HL-60 (cell line): ENCODE results near the gene MAGEA11.
"Not testable (repeated sequence)": the region's sequence is repeated elsewhere in the genome, so short reads cannot be mapped to it uniquely, and the experiment has no call there.

Source experiments
- CTCF ChIP-seq: IDR thresholded peaks from one replicate; pipeline ENCODE4 v1.5.1; 2011; ENCODE audit warnings: low read length, control low read depth, inconsistent platforms; ENCODE audit not compliant: insufficient read depth
- GABPA ChIP-seq: IDR thresholded peaks from 2 replicates; pipeline ENCODE4 v1.6.1; 2012; ENCODE audit warnings: low read depth
- POLR2AphosphoS5 ChIP-seq: IDR thresholded peaks from 2 replicates; pipeline ENCODE4 v1.6.1; 2012; ENCODE audit warnings: low read depth
- REST ChIP-seq: IDR thresholded peaks from 2 replicates; pipeline ENCODE4 v1.6.1; 2012; ENCODE audit warnings: low read depth; ENCODE audit not compliant: insufficient replicate concordance
- SPI1 ChIP-seq: IDR thresholded peaks from 2 replicates; pipeline ENCODE4 v1.6.1; 2012; ENCODE audit warnings: low read depth, mild to moderate bottlenecking, borderline replicate concordance

- TF ChIP-seq CTCF, POLR2AphosphoS5, GABPA, REST, SPI1: not testable (repeated sequence)
These were observed 50.2 kb downstream of the MAGEA11 start for GRCh38 chrX:149761858-149762674.
